K562 (cell line): ENCODE data around the gene PIK3R5. TPM values are rescaled to one million over a fixed set of nuclear protein-coding genes. Genes with fewer than 3 reads are reported as not detected.

Experiments
- ATAC-seq: fragments of 200-7000 bp; cut with Tn5 transposase; 3 replicates; pipeline ENCODE4 v1.9.1; 2020; ENCODE audit warnings: moderate library complexity
- BruUV-seq: library from RNA; stranded (reverse); fragments of 400-500 nt; replicated peaks from 2 replicates; lab custom pipeline; 2021; lab: Mats Ljungman, UMichigan
- CTCF ChIA-PET: fragments of 300-600 bp; formaldehyde crosslinking; extraction: SDS; loops from one replicate; lab custom pipeline; 2021; ENCODE audit warnings: low intra/inter-chr PET ratio; lab: Yijun Ruan, JAX
- POLR2A ChIA-PET: fragments of 300-600, 350-650 bp; sonication (Branson Sonifier 250); formaldehyde crosslinking; extraction: SDS; loops from one replicate; lab custom pipeline; 2021; ENCODE audit warnings: antibody characterized with exemption, inconsistent platforms; lab: Yijun Ruan, JAX
- DNase-seq, 4 experiments: peaks; one replicate each; pipeline versions ENCODE4 v3.0.0 to v3.0.0-alpha.2; 2011 to 2018; ENCODE audit warnings: low spot score in 3 of 4, mixed read lengths in 3 of 4; ENCODE audit errors: extremely low read depth in 1 of 4
- FAIRE-seq: peaks from 2 replicates; lab custom pipeline; 2011; peaks lifted over from hg19 to GRCh38; lab: Jason Lieb, UNC
- H2AFZ ChIP-seq: 2 replicates; pipeline ENCODE4 v1.6.0; 2011; ENCODE audit warnings: low read depth, low read length, control low read depth, inconsistent platforms
- H3K27ac ChIP-seq: fragments of 200-600 bp; 3 replicates; pipeline ENCODE4 v1.8.0; 2011; ENCODE audit warnings: low read depth, mild to moderate bottlenecking, control low read depth, inconsistent platforms, low read length, moderate library complexity, mixed read lengths; ENCODE audit errors: extremely low read depth
- H3K27me3 ChIP-seq, 2 experiments: fragments of 300-600 bp in 1 of 2; 2 replicates in 1 of 2; 3 replicates in 1 of 2; pipeline versions ENCODE4 v1.6.0 to v1.8.0; 2011; ENCODE audit warnings: inconsistent platforms in 2 of 2, low read length in 2 of 2, mild to moderate bottlenecking in 1 of 2, mixed read lengths in 1 of 2, moderate library complexity in 1 of 2; ENCODE audit not compliant: control insufficient read depth in 2 of 2, insufficient read depth in 2 of 2
- H3K36me3 ChIP-seq: fragments of 300-600 bp; 3 replicates; pipeline ENCODE4 v1.8.0; 2011; ENCODE audit warnings: mild to moderate bottlenecking, low read length, inconsistent platforms; ENCODE audit not compliant: control insufficient read depth, insufficient read depth
- H3K4me1 ChIP-seq, 2 experiments: fragments of 200-600 bp in 1 of 2; replicated peaks in 1 of 2; 2 replicates in 1 of 2; 3 replicates in 1 of 2; pipeline versions ENCODE4 v1.5.1 to v1.8.0; 2011; ENCODE audit warnings: inconsistent platforms in 2 of 2, low read length in 2 of 2, mild to moderate bottlenecking in 1 of 2, mixed read lengths in 1 of 2, moderate library complexity in 1 of 2; ENCODE audit not compliant: control insufficient read depth in 2 of 2, insufficient read depth in 2 of 2
- H3K4me2 ChIP-seq: 2 replicates; pipeline ENCODE4 v1.6.1; 2011; ENCODE audit warnings: low read length, control low read depth, inconsistent platforms, mixed read lengths; ENCODE audit not compliant: insufficient read depth
- H3K4me3 ChIP-seq: fragments of 200-600 bp; sonication (generic), shearing (Covaris generic); 2 replicates; pipeline ENCODE4 v1.5.1; 2016; ENCODE audit warnings: control low read depth, inconsistent platforms
- H3K79me2 ChIP-seq: fragments of 200-600 bp; 3 replicates; pipeline ENCODE4 v1.8.0; 2011; ENCODE audit warnings: low read length, inconsistent platforms; ENCODE audit not compliant: control insufficient read depth, insufficient read depth
- H3K9ac ChIP-seq, 2 experiments: 2 replicates each; pipeline versions ENCODE4 v1.6.0 to v1.6.1; 2011; ENCODE audit warnings: low read depth in 2 of 2, low read length in 2 of 2, control low read depth in 1 of 2, inconsistent platforms in 1 of 2, mild to moderate bottlenecking in 1 of 2, mixed read lengths in 1 of 2; ENCODE audit not compliant: insufficient read depth in 1 of 2
- H3K9me1 ChIP-seq: one replicate; pipeline ENCODE4 v1.6.0; 2011; ENCODE audit warnings: inconsistent platforms, mild to moderate bottlenecking, low read length, moderate library complexity; ENCODE audit not compliant: control insufficient read depth, insufficient read depth
- H3K9me3 ChIP-seq: replicated peaks from 2 replicates; pipeline ENCODE4 v1.5.1; 2011; ENCODE audit warnings: low read depth, low read length, inconsistent platforms; ENCODE audit not compliant: control insufficient read depth, insufficient read depth
- H4K20me1 ChIP-seq: replicated peaks from 2 replicates; pipeline ENCODE4 v1.6.1; 2011; ENCODE audit warnings: low read length, inconsistent platforms, mixed read lengths; ENCODE audit not compliant: control insufficient read depth, insufficient read depth
- CCNT2 ChIP-seq: IDR thresholded peaks from 2 replicates; pipeline ENCODE4 v1.6.1; 2011; ENCODE audit warnings: borderline replicate concordance, low read depth, mild to moderate bottlenecking, moderate library complexity, mixed read lengths, low read length; ENCODE audit not compliant: insufficient read length; ENCODE audit errors: extremely low read depth
- FIP1L1 ChIP-seq: fragments of 200-400 bp; formaldehyde crosslinking; IDR thresholded peaks from 2 replicates; pipeline ENCODE4 v1.6.1; 2018; ENCODE audit warnings: mild to moderate bottlenecking, low read depth, low read length; ENCODE audit not compliant: poor library complexity, severe bottlenecking
- FUS ChIP-seq: fragments of 200-400 bp; formaldehyde crosslinking; optimal IDR thresholded peaks from 2 replicates; pipeline ENCODE3; 2017; ENCODE audit warnings: low read depth, low read length
- LARP7 ChIP-seq: fragments of 450-650 bp; IDR thresholded peaks from 2 replicates; pipeline ENCODE4 v1.6.1; 2016
- MXI1 ChIP-seq: IDR thresholded peaks from 2 replicates; pipeline ENCODE4 v1.6.1; 2011; ENCODE audit warnings: low read depth, mild to moderate bottlenecking, improper control_type of control experiment, low read length
- SLC30A9 ChIP-seq: fragments of 250-450 bp; sonication (Bioruptor Pico); IDR thresholded peaks from 2 replicates; pipeline ENCODE4 v1.8.0; 2022; ENCODE audit warnings: mild to moderate bottlenecking, moderate library complexity
- SMARCC2 ChIP-seq: fragments of 450-650 bp; IDR thresholded peaks from 2 replicates; pipeline ENCODE4 v1.6.1; 2017; ENCODE audit warnings: antibody characterized with exemption, moderate library complexity, mild to moderate bottlenecking, low read depth
- SRF ChIP-seq, 2 experiments: fragments of 250-450, 450-650 bp in 1 of 2; sonication (Bioruptor Pico) in 1 of 2; sonication (generic) in 1 of 2; formaldehyde crosslinking; IDR thresholded peaks; 2 replicates each; pipeline versions ENCODE4 v1.5.0 to v1.5.1; 2020 to 2022; ENCODE audit warnings: mild to moderate bottlenecking in 1 of 2, missing genetic modification reagents in 1 of 2
- TBP ChIP-seq: optimal IDR thresholded peaks from 2 replicates; pipeline ENCODE3; 2011; ENCODE audit warnings: low read depth, low read length, improper control_type of control experiment
- ZBED1 ChIP-seq: IDR thresholded peaks from 2 replicates; pipeline ENCODE4 v1.6.1; 2014
- ZC3H11A ChIP-seq: IDR thresholded peaks from 2 replicates; pipeline ENCODE4 v1.6.1; 2012; ENCODE audit warnings: low read depth, low read length, improper control_type of control experiment
- ZNF263 ChIP-seq: sonication (generic); formaldehyde crosslinking; IDR thresholded peaks from 2 replicates; pipeline ENCODE4 v1.8.0; 2022; ENCODE audit warnings: mild to moderate bottlenecking, missing genetic modification reagents, borderline replicate concordance
- ZNF589 ChIP-seq: fragments of 200-800 bp; sonication (Bioruptor generic); IDR thresholded peaks from 2 replicates; pipeline ENCODE4 v1.6.1; 2016; ENCODE audit warnings: low read depth, missing genetic modification characterization, missing compliant biosample characterization
- WGBS: fragments of 100-300 bp; shearing (Covaris generic); methylation state at CpG from one replicate; pipeline ENCODE4 v1.1.6; 2016; ENCODE audit warnings: low coverage, mixed read lengths; ENCODE audit not compliant: insufficient coverage; ENCODE audit errors: missing lambda C conversion rate; 5-methylcytosine and 5-hydroxymethylcytosine counted together
- in situ Hi-C: fragments of 300-500 bp; cut with MboI; formaldehyde crosslinking; loops from 4 replicates; pipeline ENCODE4 v1.15.0; 2018; ENCODE audit warnings: inconsistent platforms, mixed read lengths
- intact Hi-C: fragments of 100-400 bp; cut with micrococcal nuclease; formaldehyde crosslinking; loops from 2 replicates; pipeline ENCODE4 v1.14.2; 2022
- polyA plus RNA-seq, 8 experiments: library from polyadenylated mRNA; depleted of rRNA in 4 of 8; stranded (reverse) in 5 of 8; unstranded in 3 of 8; fragments of >200 nt; fragmentation: Nextera tagmentation in 2 of 8; fragmentation: Illumina TruSeq in 1 of 8; extraction: Ambion mirVana in 2 of 8; extraction: Trizol in 1 of 8; gene quantifications; 2 replicates each; pipeline versions ENCODE4 v1.2.1 to v1.2.3, GENCODE V29; 2011 to 2014; ENCODE audit warnings: inconsistent platforms in 1 of 8, missing spikeins in 1 of 8
- total RNA-seq, 7 experiments: library from RNA; depleted of rRNA in 6 of 7; stranded (reverse); fragments of >200 nt in 6 of 7; fragmentation: Illumina TruSeq in 2 of 7; extraction: Trizol in 2 of 7; gene quantifications; 2 replicates each; pipeline versions ENCODE4 v1.2.1 to v1.2.3, GENCODE V29; 2011 to 2021; ENCODE audit warnings: low replicate concordance in 1 of 7
- TF ChIP-seq, protein P1 (sequence below): sonication (generic); formaldehyde crosslinking; IDR thresholded peaks from 2 replicates; pipeline ENCODE4 v1.8.0; 2023; ENCODE audit warnings: missing genetic modification reagents, mild to moderate bottlenecking, borderline replicate concordance

The PIK3R5 gene
- total and polyA plus RNA-seq, 9 of the 15 experiments (the other 6 are each of a cell fraction or from before 2014, with no cell fraction given), result 0.01 to 0.38 TPM; not detected in 7

- in situ Hi-C loops, result no loop called here
- no peak overlapping the region for H3K4me3 ChIP-seq
- DNase-seq (no peak), FAIRE-seq (no peak), ATAC-seq (no peak)
- peaks cover 1% of the 10 kb centered on the region; the same call in 1 of the 2 replicates for H3K9me3 ChIP-seq
- no peaks in the 10 kb centered on the region for H3K27me3 ChIP-seq
- H3K36me3 ChIP-seq, result no peaks in the 10 kb centered on the region
- no peak overlapping the region for H3K4me2 ChIP-seq
- H3K27ac ChIP-seq, result no peak overlapping the region
- no CpG with 5 or more reads among the region's 1 CpG for WGBS
- H2AFZ ChIP-seq, result no peak overlapping the region
- H3K4me1 ChIP-seq, result no peaks in the 10 kb centered on the region
- no peak overlapping the region for H3K9ac ChIP-seq
- CTCF ChIA-PET, result no interaction called here
- H3K79me2 ChIP-seq, result no peaks in the 10 kb centered on the region
- intact Hi-C loops, result no loop called here
- BruUV-seq, result no TSS peak
- H4K20me1 ChIP-seq, result no peaks in the 10 kb centered on the region
- no peak for TF ChIP-seq SLC30A9
- TF ChIP-seq LARP7, result no peak
- TF ChIP-seq SRF (CRISPR knock-in tag; IDR thresholded peaks at IDR 0.05), result no peak
- no peak for TF ChIP-seq ZC3H11A
- no peak for TF ChIP-seq CCNT2
- no peak for TF ChIP-seq TBP
- no peak for TF ChIP-seq ZNF589 (CRISPR knock-in tag)
- TF ChIP-seq SMARCC2, result no peak
- TF ChIP-seq, protein P1, sequence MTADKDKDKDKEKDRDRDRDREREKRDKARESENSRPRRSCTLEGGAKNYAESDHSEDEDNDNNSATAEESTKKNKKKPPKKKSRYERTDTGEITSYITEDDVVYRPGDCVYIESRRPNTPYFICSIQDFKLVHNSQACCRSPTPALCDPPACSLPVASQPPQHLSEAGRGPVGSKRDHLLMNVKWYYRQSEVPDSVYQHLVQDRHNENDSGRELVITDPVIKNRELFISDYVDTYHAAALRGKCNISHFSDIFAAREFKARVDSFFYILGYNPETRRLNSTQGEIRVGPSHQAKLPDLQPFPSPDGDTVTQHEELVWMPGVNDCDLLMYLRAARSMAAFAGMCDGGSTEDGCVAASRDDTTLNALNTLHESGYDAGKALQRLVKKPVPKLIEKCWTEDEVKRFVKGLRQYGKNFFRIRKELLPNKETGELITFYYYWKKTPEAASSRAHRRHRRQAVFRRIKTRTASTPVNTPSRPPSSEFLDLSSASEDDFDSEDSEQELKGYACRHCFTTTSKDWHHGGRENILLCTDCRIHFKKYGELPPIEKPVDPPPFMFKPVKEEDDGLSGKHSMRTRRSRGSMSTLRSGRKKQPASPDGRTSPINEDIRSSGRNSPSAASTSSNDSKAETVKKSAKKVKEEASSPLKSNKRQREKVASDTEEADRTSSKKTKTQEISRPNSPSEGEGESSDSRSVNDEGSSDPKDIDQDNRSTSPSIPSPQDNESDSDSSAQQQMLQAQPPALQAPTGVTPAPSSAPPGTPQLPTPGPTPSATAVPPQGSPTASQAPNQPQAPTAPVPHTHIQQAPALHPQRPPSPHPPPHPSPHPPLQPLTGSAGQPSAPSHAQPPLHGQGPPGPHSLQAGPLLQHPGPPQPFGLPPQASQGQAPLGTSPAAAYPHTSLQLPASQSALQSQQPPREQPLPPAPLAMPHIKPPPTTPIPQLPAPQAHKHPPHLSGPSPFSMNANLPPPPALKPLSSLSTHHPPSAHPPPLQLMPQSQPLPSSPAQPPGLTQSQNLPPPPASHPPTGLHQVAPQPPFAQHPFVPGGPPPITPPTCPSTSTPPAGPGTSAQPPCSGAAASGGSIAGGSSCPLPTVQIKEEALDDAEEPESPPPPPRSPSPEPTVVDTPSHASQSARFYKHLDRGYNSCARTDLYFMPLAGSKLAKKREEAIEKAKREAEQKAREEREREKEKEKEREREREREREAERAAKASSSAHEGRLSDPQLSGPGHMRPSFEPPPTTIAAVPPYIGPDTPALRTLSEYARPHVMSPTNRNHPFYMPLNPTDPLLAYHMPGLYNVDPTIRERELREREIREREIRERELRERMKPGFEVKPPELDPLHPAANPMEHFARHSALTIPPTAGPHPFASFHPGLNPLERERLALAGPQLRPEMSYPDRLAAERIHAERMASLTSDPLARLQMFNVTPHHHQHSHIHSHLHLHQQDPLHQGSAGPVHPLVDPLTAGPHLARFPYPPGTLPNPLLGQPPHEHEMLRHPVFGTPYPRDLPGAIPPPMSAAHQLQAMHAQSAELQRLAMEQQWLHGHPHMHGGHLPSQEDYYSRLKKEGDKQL (CRISPR knock-in tag), result no peak
- no peak for TF ChIP-seq FUS
- no peak for TF ChIP-seq ZNF263 (CRISPR knock-in tag)
- no peak for TF ChIP-seq FIP1L1
- TF ChIP-seq MXI1, result no peak
- no peak for TF ChIP-seq ZBED1
- POLR2A ChIA-PET, result no interaction called here
- no peaks in the 10 kb centered on the region for H3K9me1 ChIP-seq
These were observed 41.7 kb downstream of the PIK3R5 start for GRCh38 chr17:8923762-8924161.
